ENCODE measurements around the gene POU3F2.

Gene POU3F2

GRCh38 chr6:98844244-98845210 is 10.2 kb downstream of the POU3F2 start:
- Mint-ChIP-seq H3K9me3 (peaks cover 3% of the 10 kb centered on the region), H3K27me3 (peaks cover 47% of the 10 kb centered on the region), H3K36me3 (peaks cover 6% of the 10 kb centered on the region), H3K4me3 (peak overlapping the region; percentile 27), H3K4me1 (peaks cover 14% of the 10 kb centered on the region), H3K27ac (no peak overlapping the region)
- DNase-seq (ENCODE audit: low spot score in 2 of 2) (no peak), ATAC-seq (ENCODE audit: low read depth) (no peak)

GRCh38 chr6:98845211-98846020 is 11.0 kb downstream of the POU3F2 start:
- ATAC-seq (ENCODE audit: low read depth) (peak; percentile 73), DNase-seq (ENCODE audit: low spot score in 2 of 2) (peak in 1 of 2 donors; percentile 71)
- peaks cover 3% of the 10 kb centered on the region for H3K9me3 Mint-ChIP-seq
- peaks cover 6% of the 10 kb centered on the region for H3K36me3 Mint-ChIP-seq
- peak overlapping the region; percentile 14 for H3K27ac Mint-ChIP-seq
- H3K4me3 Mint-ChIP-seq = peak overlapping the region; percentile 64
- peaks cover 14% of the 10 kb centered on the region for H3K4me1 Mint-ChIP-seq
- H3K27me3 Mint-ChIP-seq = peaks cover 45% of the 10 kb centered on the region

GRCh38 chr6:98846021-98846380 is 11.6 kb downstream of the POU3F2 start:
- DNase-seq (ENCODE audit: low spot score in 2 of 2) (no peak), ATAC-seq (ENCODE audit: low read depth) (no peak)
- peaks cover 3% of the 10 kb centered on the region for H3K9me3 Mint-ChIP-seq
- H3K36me3 Mint-ChIP-seq = peaks cover 6% of the 10 kb centered on the region
- H3K27ac Mint-ChIP-seq = peak overlapping the region; percentile 14
- H3K4me3 Mint-ChIP-seq = peak overlapping the region; percentile 64
- H3K27me3 Mint-ChIP-seq = peaks cover 41% of the 10 kb centered on the region
- H3K4me1 Mint-ChIP-seq = peaks cover 14% of the 10 kb centered on the region

GRCh38 chr6:98847416-98847778 is 13.0 kb downstream of the POU3F2 start:
- H3K4me1 Mint-ChIP-seq = peaks cover 14% of the 10 kb centered on the region
- peaks cover 3% of the 10 kb centered on the region for H3K9me3 Mint-ChIP-seq
- H3K27me3 Mint-ChIP-seq = peaks cover 32% of the 10 kb centered on the region
- no peak overlapping the region for H3K4me3 Mint-ChIP-seq
- DNase-seq (ENCODE audit: low spot score in 2 of 2) (no peak), ATAC-seq (ENCODE audit: low read depth) (no peak)
- H3K27ac Mint-ChIP-seq = no peak overlapping the region
- peaks cover 6% of the 10 kb centered on the region for H3K36me3 Mint-ChIP-seq

- Mint-ChIP-seq H3K4me1 (peaks cover 12% of the 10 kb centered on the region), H3K4me3 (peak overlapping the region; percentile 31), H3K36me3 (peaks cover 6% of the 10 kb centered on the region), H3K27ac (no peak overlapping the region), H3K27me3 (peaks cover 29% of the 10 kb centered on the region), H3K9me3 (no peaks in the 10 kb centered on the region)
- DNase-seq (ENCODE audit: low spot score in 2 of 2) (no peak), ATAC-seq (ENCODE audit: low read depth) (no peak)
These were observed 13.6 kb downstream of the POU3F2 start for GRCh38 chr6:98847779-98848538.

GRCh38 chr6:98848539-98849242 is 14.3 kb downstream of the POU3F2 start:
- DNase-seq (ENCODE audit: low spot score in 2 of 2) (no peak), ATAC-seq (ENCODE audit: low read depth) (no peak)
- Mint-ChIP-seq H3K36me3 (peaks cover 6% of the 10 kb centered on the region), H3K9me3 (no peaks in the 10 kb centered on the region), H3K4me1 (peaks cover 11% of the 10 kb centered on the region), H3K27me3 (peaks cover 26% of the 10 kb centered on the region), H3K4me3 (peak overlapping the region; percentile 31), H3K27ac (no peak overlapping the region)

- Mint-ChIP-seq H3K4me1 (no peaks in the 10 kb centered on the region), H3K27ac (no peak overlapping the region), H3K4me3 (no peak overlapping the region), H3K27me3 (no peaks in the 10 kb centered on the region), H3K36me3 (peaks cover 8% of the 10 kb centered on the region), H3K9me3 (no peaks in the 10 kb centered on the region)
- ATAC-seq (ENCODE audit: low read depth) (no peak), DNase-seq (ENCODE audit: low spot score in 2 of 2) (no peak)
These were observed 30.1 kb downstream of the POU3F2 start for GRCh38 chr6:98864497-98864896.

GRCh38 chr6:98871057-98871456 is 36.7 kb downstream of the POU3F2 start:
- H3K36me3 Mint-ChIP-seq = peaks cover 17% of the 10 kb centered on the region
- no peak for ATAC-seq (ENCODE audit: low read depth)
- no peak overlapping the region for H3K27ac Mint-ChIP-seq
- H3K4me3 Mint-ChIP-seq = no peak overlapping the region
- no peaks in the 10 kb centered on the region for H3K4me1 Mint-ChIP-seq
- no peaks in the 10 kb centered on the region for H3K9me3 Mint-ChIP-seq
- no peaks in the 10 kb centered on the region for H3K27me3 Mint-ChIP-seq
- no peak for DNase-seq (ENCODE audit: low spot score in 2 of 2)

- ATAC-seq (ENCODE audit: low read depth) = no peak
- no peaks in the 10 kb centered on the region for H3K9me3 Mint-ChIP-seq
- no peak for DNase-seq (ENCODE audit: low spot score in 2 of 2)
- H3K27ac Mint-ChIP-seq = no peak overlapping the region
- H3K4me1 Mint-ChIP-seq = no peaks in the 10 kb centered on the region
- no peaks in the 10 kb centered on the region for H3K27me3 Mint-ChIP-seq
- H3K4me3 Mint-ChIP-seq = no peak overlapping the region
- peaks cover 17% of the 10 kb centered on the region for H3K36me3 Mint-ChIP-seq
These were observed 37.4 kb downstream of the POU3F2 start for GRCh38 chr6:98871821-98872220.

- DNase-seq (ENCODE audit: low spot score in 2 of 2) (no peak), ATAC-seq (ENCODE audit: low read depth) (no peak)
- no peak overlapping the region for H3K4me3 Mint-ChIP-seq
- no peaks in the 10 kb centered on the region for H3K9me3 Mint-ChIP-seq
- no peaks in the 10 kb centered on the region for H3K27me3 Mint-ChIP-seq
- H3K27ac Mint-ChIP-seq = peak overlapping the region; percentile 5
- H3K4me1 Mint-ChIP-seq = no peaks in the 10 kb centered on the region
- peaks cover 25% of the 10 kb centered on the region for H3K36me3 Mint-ChIP-seq
These were observed 41.0 kb downstream of the POU3F2 start for GRCh38 chr6:98875375-98875774.

GRCh38 chr6:98877250-98877649 is 42.9 kb downstream of the POU3F2 start:
- H3K4me1 Mint-ChIP-seq = no peaks in the 10 kb centered on the region
- no peak for DNase-seq (ENCODE audit: low spot score in 2 of 2)
- H3K4me3 Mint-ChIP-seq = no peak overlapping the region
- H3K36me3 Mint-ChIP-seq = peaks cover 28% of the 10 kb centered on the region
- no peaks in the 10 kb centered on the region for H3K27me3 Mint-ChIP-seq
- ATAC-seq (ENCODE audit: low read depth) = no peak
- no peaks in the 10 kb centered on the region for H3K9me3 Mint-ChIP-seq
- no peak overlapping the region for H3K27ac Mint-ChIP-seq

GRCh38 chr6:98880486-98880885 is 46.1 kb downstream of the POU3F2 start:
- Mint-ChIP-seq H3K9me3 (no peaks in the 10 kb centered on the region), H3K4me1 (no peaks in the 10 kb centered on the region), H3K27me3 (no peaks in the 10 kb centered on the region), H3K36me3 (peaks cover 28% of the 10 kb centered on the region), H3K4me3 (no peak overlapping the region), H3K27ac (no peak overlapping the region)
- DNase-seq (ENCODE audit: low spot score in 2 of 2) (no peak), ATAC-seq (ENCODE audit: low read depth) (no peak)

- Mint-ChIP-seq H3K9me3 (no peaks in the 10 kb centered on the region), H3K27ac (no peak overlapping the region), H3K4me3 (no peak overlapping the region), H3K36me3 (peaks cover 22% of the 10 kb centered on the region), H3K4me1 (no peaks in the 10 kb centered on the region), H3K27me3 (no peaks in the 10 kb centered on the region)
- ATAC-seq (ENCODE audit: low read depth) = no peak
- no peak for DNase-seq (ENCODE audit: low spot score in 2 of 2)
These were observed 51.0 kb downstream of the POU3F2 start for GRCh38 chr6:98885330-98885729.
